HG03342 (cell line): ENCODE data around the gene PPT1.
A peak's percentile ranks its signal among the peaks of the same experiment; 100 is the strongest.
"Not testable (repeated sequence)": the region's sequence is repeated elsewhere in the genome, so short reads cannot be mapped to it uniquely, and the experiment has no call there.

Experiments
- ATAC-seq: cut with Tn5 transposase; IDR thresholded peaks from one replicate; pipeline ENCODE4 v1.9.1; 2021; ENCODE audit warnings: mild to moderate bottlenecking, moderate library complexity; ENCODE audit not compliant: unreplicated experiment

The PPT1 gene

GRCh38 chr1:40092706-40093639 lies 4.1 kb downstream of the PPT1 start:
- no peak for ATAC-seq

- ATAC-seq = no peak
These were observed 4.8 kb downstream of the PPT1 start for GRCh38 chr1:40092241-40092640.

GRCh38 chr1:40090652-40091355 lies 6.2 kb downstream of the PPT1 start:
- no peak for ATAC-seq

- ATAC-seq = not testable (repeated sequence)
These were observed 12.3 kb downstream of the PPT1 start for GRCh38 chr1:40084750-40085149.

- no peak for ATAC-seq
These were observed 15.2 kb downstream of the PPT1 start for GRCh38 chr1:40081871-40082270.

GRCh38 chr1:40079774-40080400 lies 17.2 kb downstream of the PPT1 start:
- ATAC-seq = no peak

- no peak for ATAC-seq
These were observed 18.3 kb downstream of the PPT1 start for GRCh38 chr1:40078512-40079333.

GRCh38 chr1:40076895-40077312 lies 20.1 kb downstream of the PPT1 start:
- ATAC-seq = no peak

GRCh38 chr1:40075266-40075665 lies 21.8 kb downstream of the PPT1 start:
- no peak for ATAC-seq

GRCh38 chr1:40073062-40073461 lies 24.0 kb downstream of the PPT1 start:
- no peak for ATAC-seq

GRCh38 chr1:40072142-40072541 lies 24.9 kb downstream of the PPT1 start:
- ATAC-seq = no peak

- ATAC-seq = no peak
These were observed 29.2 kb downstream of the PPT1 start for GRCh38 chr1:40067851-40068250.

- no peak for ATAC-seq
These were observed 30.0 kb downstream of the PPT1 start for GRCh38 chr1:40067023-40067422.

- peak; percentile 79 for ATAC-seq
These were observed 32.1 kb downstream of the PPT1 start for GRCh38 chr1:40064797-40065499.

- no peak for ATAC-seq
These were observed 36.9 kb downstream of the PPT1 start for GRCh38 chr1:40059960-40060750.

- ATAC-seq = peak; percentile 46
These were observed 37.6 kb downstream of the PPT1 start for GRCh38 chr1:40059338-40059959.

GRCh38 chr1:40058453-40059337 lies 38.4 kb downstream of the PPT1 start:
- no peak for ATAC-seq

GRCh38 chr1:40058097-40058452 lies 39.0 kb downstream of the PPT1 start:
- ATAC-seq = no peak
